ACC112 (cell line): Measurements from ENCODE around the gene CD320.
"Not testable (repeated sequence)": the region's sequence is repeated elsewhere in the genome, so short reads cannot be mapped to it uniquely, and the experiment has no call there.

Experiments
- H2AFZ ChIP-seq: fragments of 200-600 bp; sonication (generic); one replicate; pipeline ENCODE4 v1.6.0; 2017; ENCODE audit warnings: antibody characterized with exemption, low read length; ENCODE audit not compliant: unreplicated experiment
- H3K27ac ChIP-seq: fragments of 200-600 bp; sonication (generic); 2 replicates; pipeline ENCODE4 v1.5.1; 2014; ENCODE audit warnings: low read depth, mild to moderate bottlenecking, antibody characterized with exemption, low read length, moderate library complexity
- H3K27me3 ChIP-seq: fragments of 200-600 bp; sonication (generic); 2 replicates; pipeline ENCODE4 v1.6.1; 2014; ENCODE audit warnings: mild to moderate bottlenecking, antibody characterized with exemption, low read length, moderate library complexity, mixed read lengths; ENCODE audit not compliant: insufficient read depth
- H3K36me3 ChIP-seq: fragments of 200-600 bp; sonication (generic); 2 replicates; pipeline ENCODE4 v1.6.1; 2016; ENCODE audit warnings: mild to moderate bottlenecking, antibody characterized with exemption, low read length, moderate library complexity, mixed read lengths; ENCODE audit not compliant: insufficient read depth
- H3K4me1 ChIP-seq: fragments of 200-600 bp; sonication (generic); one replicate; pipeline ENCODE4 v1.6.1; 2016; ENCODE audit warnings: low read length, mixed read lengths; ENCODE audit not compliant: insufficient read depth, unreplicated experiment, control insufficient read depth
- H3K4me3 ChIP-seq: fragments of 200-600 bp; sonication (generic); 2 replicates; pipeline ENCODE4 v1.5.1; 2014; ENCODE audit warnings: mild to moderate bottlenecking, low read depth, low read length
- H3K79me2 ChIP-seq: fragments of 200-600 bp; sonication (generic); one replicate; pipeline ENCODE4 v1.6.0; 2016; ENCODE audit warnings: low read length; ENCODE audit not compliant: control insufficient read depth, unreplicated experiment, insufficient read depth

The CD320 gene

GRCh38 chr19:8306235-8307054 lies 1.7 kb downstream of the CD320 start:
- Histone ChIP-seq H3K79me2 (peaks cover 3% of the 10 kb centered on the region), H3K36me3 (no peaks in the 10 kb centered on the region), H3K4me1 (no peaks in the 10 kb centered on the region), H3K27ac (no peak overlapping the region), H2AFZ (no peak overlapping the region), H3K4me3 (no peak overlapping the region), H3K27me3 (no peaks in the 10 kb centered on the region)

GRCh38 chr19:8305798-8306197 lies 2.4 kb downstream of the CD320 start:
- Histone ChIP-seq H3K4me1 (no peaks in the 10 kb centered on the region), H2AFZ (no peak overlapping the region), H3K27ac (no peak overlapping the region), H3K79me2 (peaks cover 3% of the 10 kb centered on the region), H3K36me3 (no peaks in the 10 kb centered on the region), H3K4me3 (no peak overlapping the region), H3K27me3 (no peaks in the 10 kb centered on the region)

GRCh38 chr19:8304841-8305621 lies 3.1 kb downstream of the CD320 start:
- H3K4me1 ChIP-seq, result no peaks in the 10 kb centered on the region
- no peaks in the 10 kb centered on the region for H3K27me3 ChIP-seq
- no peak overlapping the region for H3K4me3 ChIP-seq
- H2AFZ ChIP-seq, result no peak overlapping the region
- H3K36me3 ChIP-seq, result no peaks in the 10 kb centered on the region
- no peak overlapping the region for H3K27ac ChIP-seq
- H3K79me2 ChIP-seq, result peaks cover 3% of the 10 kb centered on the region

- Histone ChIP-seq H3K36me3 (no peaks in the 10 kb centered on the region), H3K27ac (no peak overlapping the region), H3K79me2 (peaks cover 3% of the 10 kb centered on the region), H3K4me1 (no peaks in the 10 kb centered on the region), H3K27me3 (no peaks in the 10 kb centered on the region), H3K4me3 (no peak overlapping the region), H2AFZ (no peak overlapping the region)
These were observed 5.4 kb downstream of the CD320 start for GRCh38 chr19:8302734-8303133.

GRCh38 chr19:8302357-8302691 lies 5.8 kb downstream of the CD320 start:
- no peak overlapping the region for H3K4me3 ChIP-seq
- H3K79me2 ChIP-seq, result no peaks in the 10 kb centered on the region
- no peaks in the 10 kb centered on the region for H3K4me1 ChIP-seq
- H3K36me3 ChIP-seq, result no peaks in the 10 kb centered on the region
- H3K27ac ChIP-seq, result no peak overlapping the region
- no peaks in the 10 kb centered on the region for H3K27me3 ChIP-seq
- H2AFZ ChIP-seq, result no peak overlapping the region

GRCh38 chr19:8291337-8291736 lies 16.8 kb downstream of the CD320 start:
- not testable (repeated sequence) for H3K79me2 ChIP-seq, H3K4me3 ChIP-seq, H2AFZ ChIP-seq, H3K27me3 ChIP-seq, H3K27ac ChIP-seq, H3K36me3 ChIP-seq, H3K4me1 ChIP-seq

GRCh38 chr19:8276508-8276907 lies 31.6 kb downstream of the CD320 start:
- H3K27ac ChIP-seq, H3K4me3 ChIP-seq, H3K27me3 ChIP-seq, H2AFZ ChIP-seq, H3K36me3 ChIP-seq, H3K79me2 ChIP-seq, H3K4me1 ChIP-seq: not testable (repeated sequence)

GRCh38 chr19:8269724-8270123 lies 38.4 kb downstream of the CD320 start:
- peaks cover 4% of the 10 kb centered on the region for H3K4me1 ChIP-seq
- no peak overlapping the region for H2AFZ ChIP-seq
- no peak overlapping the region; the same call in 1 of the 2 replicates for H3K4me3 ChIP-seq
- H3K79me2 ChIP-seq, result no peaks in the 10 kb centered on the region
- H3K36me3 ChIP-seq, result no peaks in the 10 kb centered on the region
- no peaks in the 10 kb centered on the region for H3K27me3 ChIP-seq
- no peak overlapping the region for H3K27ac ChIP-seq

- H3K79me2 ChIP-seq, result no peaks in the 10 kb centered on the region
- H3K36me3 ChIP-seq, result no peaks in the 10 kb centered on the region
- H3K27me3 ChIP-seq, result no peaks in the 10 kb centered on the region
- no peak overlapping the region for H3K4me3 ChIP-seq
- peaks cover 4% of the 10 kb centered on the region for H3K4me1 ChIP-seq
- no peak overlapping the region for H2AFZ ChIP-seq
- H3K27ac ChIP-seq, result no peak overlapping the region
These were observed 42.3 kb downstream of the CD320 start for GRCh38 chr19:8265872-8266271.

GRCh38 chr19:8264248-8264647 lies 43.9 kb downstream of the CD320 start:
- H2AFZ ChIP-seq, H3K4me3 ChIP-seq, H3K27me3 ChIP-seq, H3K27ac ChIP-seq, H3K79me2 ChIP-seq, H3K36me3 ChIP-seq, H3K4me1 ChIP-seq: not testable (repeated sequence)

- Histone ChIP-seq H3K27ac (no peak overlapping the region), H3K4me1 (no peaks in the 10 kb centered on the region), H3K36me3 (no peaks in the 10 kb centered on the region)
These were observed 45.7 kb downstream of the CD320 start for GRCh38 chr19:8262431-8262830.

More at GRCh38 chr19:8262431-8262830, 45.7 kb downstream of the CD320 start:
- Histone ChIP-seq H2AFZ (no peak overlapping the region), H3K4me3 (no peak overlapping the region), H3K27me3 (no peaks in the 10 kb centered on the region), H3K79me2 (no peaks in the 10 kb centered on the region)
